DOHH2 (cell line): ENCODE measurements around the gene GPC6.

Experiments
- CTCF ChIP-seq: fragments of 200-600 bp; sonication (generic); IDR thresholded peaks from one replicate; pipeline ENCODE4 v1.5.1; 2014; ENCODE audit warnings: antibody characterized with exemption, mild to moderate bottlenecking, low read depth, low read length; ENCODE audit not compliant: poor library complexity, severe bottlenecking
- EZH2phosphoT487 ChIP-seq: fragments of 200-600 bp; sonication (generic); IDR thresholded peaks from 2 replicates; pipeline ENCODE4 v1.6.1; 2017; ENCODE audit warnings: borderline replicate concordance, mild to moderate bottlenecking, antibody characterized with exemption, low read length, moderate library complexity, mixed read lengths

GRCh38 chr13:93872376-93872775 lies 645.8 kb downstream of the GPC6 start:
- TF ChIP-seq EZH2phosphoT487 (no peak), CTCF (no peak)
